Astrocyte (in vitro differentiated cells and primary cell): Measurements from ENCODE around the gene LRRC43.

Experiments used
- CTCF ChIP-seq: IDR thresholded peaks from 2 replicates; pipeline ENCODE4 v1.5.1; 2011; ENCODE audit warnings: low read depth, mild to moderate bottlenecking, inconsistent platforms, low read length, moderate library complexity; ENCODE audit not compliant: insufficient read depth
- EZH2 ChIP-seq: IDR thresholded peaks from 2 replicates; pipeline ENCODE4 v1.6.1; 2012; ENCODE audit warnings: mild to moderate bottlenecking, low read length, inconsistent platforms; ENCODE audit not compliant: insufficient read depth

DNA sequence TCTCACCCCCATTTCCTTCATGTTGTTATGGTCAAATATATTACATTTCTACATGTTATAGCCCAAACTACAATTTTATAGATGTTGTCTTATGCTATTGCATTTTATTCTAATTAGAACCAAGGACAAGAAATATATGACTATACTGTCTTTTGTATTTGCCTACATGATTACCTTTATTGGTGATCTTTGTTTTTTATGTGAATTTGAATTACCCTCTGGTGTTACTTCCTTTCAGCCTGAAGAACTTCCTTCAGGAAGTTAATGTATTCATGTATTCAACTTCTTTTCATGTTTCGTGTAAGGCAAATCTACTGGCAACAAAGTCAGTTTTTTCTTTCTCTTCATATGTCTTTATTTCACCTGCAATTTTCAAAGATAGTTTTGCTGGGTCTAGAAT, 11.9 kb downstream of the LRRC43 start:
- TF ChIP-seq CTCF (no peak), EZH2 (no peak)
